ENCODE data around the gene WDR81. TPM values are rescaled to one million over a fixed set of nuclear protein-coding genes. Genes with fewer than 3 reads are reported as not detected.

WDR81 gene
- total RNA-seq, 2 donors from 2014 or later = 17.9 to 30.9 TPM

- no peak for ATAC-seq
- Mint-ChIP-seq H3K4me3 (no peak overlapping the region), H3K4me1 (ENCODE audit: low read depth in 2 of 2) (peaks cover 0 to 4% of the 10 kb centered on the region in 2 donors), H3K27me3 (no peaks in the 10 kb centered on the region), H3K36me3 (no peaks in the 10 kb centered on the region), H3K27ac (no peak overlapping the region), H3K9me3 (no peaks in the 10 kb centered on the region)
- no peak for DNase-seq (ENCODE audit: low spot score)
These were observed 55.1 kb downstream of the WDR81 start for GRCh38 chr17:1779571-1780131.

- H3K27ac Mint-ChIP-seq = no peak overlapping the region
- no peaks in the 10 kb centered on the region for H3K36me3 Mint-ChIP-seq
- no peak for ATAC-seq
- H3K27me3 Mint-ChIP-seq = no peaks in the 10 kb centered on the region
- H3K4me3 Mint-ChIP-seq = no peak overlapping the region
- no peak for DNase-seq (ENCODE audit: low spot score)
- H3K9me3 Mint-ChIP-seq = no peaks in the 10 kb centered on the region
- peaks cover 0 to 4% of the 10 kb centered on the region in 2 donors for H3K4me1 Mint-ChIP-seq (ENCODE audit: low read depth in 2 of 2)
These were observed 57.7 kb downstream of the WDR81 start for GRCh38 chr17:1782171-1782567.

- Mint-ChIP-seq H3K27ac (no peak overlapping the region), H3K4me1 (ENCODE audit: low read depth in 2 of 2) (peaks cover 0 to 4% of the 10 kb centered on the region in 2 donors), H3K9me3 (no peaks in the 10 kb centered on the region), H3K4me3 (no peak overlapping the region), H3K27me3 (no peaks in the 10 kb centered on the region), H3K36me3 (no peaks in the 10 kb centered on the region)
- DNase-seq (ENCODE audit: low spot score) (no peak), ATAC-seq (no peak)
These were observed 58.8 kb downstream of the WDR81 start for GRCh38 chr17:1783271-1783670.

- Mint-ChIP-seq H3K4me3 (no peak overlapping the region), H3K36me3 (no peaks in the 10 kb centered on the region), H3K4me1 (ENCODE audit: low read depth in 2 of 2) (peaks cover 0 to 4% of the 10 kb centered on the region in 2 donors), H3K9me3 (no peaks in the 10 kb centered on the region), H3K27me3 (no peaks in the 10 kb centered on the region), H3K27ac (no peak overlapping the region)
- ATAC-seq (no peak), DNase-seq (ENCODE audit: low spot score) (no peak)
These were observed 59.5 kb downstream of the WDR81 start for GRCh38 chr17:1783834-1784611.

- DNase-seq (ENCODE audit: low spot score) (no peak), ATAC-seq (no peak)
- Mint-ChIP-seq H3K27me3 (no peaks in the 10 kb centered on the region), H3K4me3 (no peak overlapping the region), H3K9me3 (no peaks in the 10 kb centered on the region), H3K27ac (no peak overlapping the region), H3K4me1 (ENCODE audit: low read depth in 2 of 2) (peaks cover 0 to 4% of the 10 kb centered on the region in 2 donors), H3K36me3 (no peaks in the 10 kb centered on the region)
These were observed 61.4 kb downstream of the WDR81 start for GRCh38 chr17:1785930-1786329.

- no peak overlapping the region for H3K27ac Mint-ChIP-seq
- ATAC-seq (no peak), DNase-seq (ENCODE audit: low spot score) (no peak)
- no peak overlapping the region for H3K4me3 Mint-ChIP-seq
- no peaks in the 10 kb centered on the region for H3K36me3 Mint-ChIP-seq
- no peaks in the 10 kb centered on the region for H3K27me3 Mint-ChIP-seq
- peaks cover 0 to 4% of the 10 kb centered on the region in 2 donors for H3K4me1 Mint-ChIP-seq (ENCODE audit: low read depth in 2 of 2)
- H3K9me3 Mint-ChIP-seq = no peaks in the 10 kb centered on the region
These were observed 62.2 kb downstream of the WDR81 start for GRCh38 chr17:1786708-1787107.

GRCh38 chr17:1787301-1787902 lies 62.9 kb downstream of the WDR81 start:
- Mint-ChIP-seq H3K27me3 (no peaks in the 10 kb centered on the region), H3K9me3 (no peaks in the 10 kb centered on the region), H3K36me3 (no peaks in the 10 kb centered on the region), H3K27ac (no peak overlapping the region), H3K4me3 (no peak overlapping the region), H3K4me1 (ENCODE audit: low read depth in 2 of 2) (peaks cover 0 to 4% of the 10 kb centered on the region in 2 donors)
- ATAC-seq (no peak), DNase-seq (ENCODE audit: low spot score) (no peak)

Other genes starting within 250 kb of the WDR81 start
- 10 to 100 TPM; 16.8 to 54.5 TPM for gene MYO1C, start 232.0 kb upstream of the WDR81 start, total RNA-seq
- 10 to 100 TPM; 34.9 to 43.8 TPM for gene INPP5K, start 208.1 kb upstream of the WDR81 start, total RNA-seq
- 10 to 100 TPM; 68.4 to 78.4 TPM for gene PITPNA, start 161.9 kb upstream of the WDR81 start, total RNA-seq
- 1 to 10 TPM; 4.9 to 5.0 TPM for gene SLC43A2, start 95.9 kb upstream of the WDR81 start, total RNA-seq
- gene SCARF1, start 79.0 kb upstream of the WDR81 start, total RNA-seq = 1 to 10 TPM; 3.6 to 4.1 TPM
- 1 to 10 TPM; 1.2 to 3.1 TPM for gene RILP, start 74.8 kb upstream of the WDR81 start, total RNA-seq
- gene PRPF8, start 39.8 kb upstream of the WDR81 start, total RNA-seq = 100 to 1,000 TPM; 348 to 422 TPM
- gene TLCD2, start 14.3 kb upstream of the WDR81 start, total RNA-seq = under 1 TPM; 0.17 to 0.78 TPM
- under 1 TPM in 1 of 2 donors, not detected in 1; 0.24 TPM for gene SERPINF2, start 18.2 kb downstream of the WDR81 start, total RNA-seq
- not detected for gene SERPINF1, start 37.4 kb downstream of the WDR81 start, total RNA-seq
- 10 to 100 TPM; 28.4 to 35.7 TPM for gene SMYD4, start 105.2 kb downstream of the WDR81 start, total RNA-seq
- gene RPA1, start 105.3 kb downstream of the WDR81 start, total RNA-seq = 100 to 1,000 TPM; 144 to 169 TPM

Measured in natural killer cell treated with Interleukin-12 subunit alpha and Interleukin-12 subunit beta and Interleukin-15 and Interleukin-18, amount 100 ng/mL, for 72 hours (primary cell).